ENCODE data around the gene TTBK2.

Gene TTBK2

GRCh38 chr15:42854576-42854975 is 66.0 kb downstream of the TTBK2 start:
- Histone ChIP-seq H3K27ac (ENCODE audit: low read length) (no peak overlapping the region), H3K4me3 (ENCODE audit: low read length) (no peak overlapping the region), H3K9me3 (replicated peaks; ENCODE audit: insufficient read depth, low read length) (no peaks in the 10 kb centered on the region), H4K20me1 (ENCODE audit: insufficient read depth, low read length) (no peaks in the 10 kb centered on the region), H3K9ac (ENCODE audit: low read length) (no peak overlapping the region), H3K79me2 (ENCODE audit: low read length) (no peaks in the 10 kb centered on the region), H3K4me2 (ENCODE audit: low read depth, low read length) (no peak overlapping the region), H3F3A (ENCODE audit: insufficient read depth, low read length) (no peaks in the 10 kb centered on the region), H3K27me3 (replicated peaks; ENCODE audit: insufficient read depth, low read length) (no peaks in the 10 kb centered on the region), H2AFZ (ENCODE audit: low read length) (no peak overlapping the region), H3K36me3 (replicated peaks; ENCODE audit: insufficient read depth, low read length) (no peaks in the 10 kb centered on the region), H3K4me1 (ENCODE audit: low read length) (no peaks in the 10 kb centered on the region), H3K9me2 (replicated peaks; ENCODE audit: insufficient read depth, low read length) (no peaks in the 10 kb centered on the region)
- TF ChIP-seq CTCF (IDR thresholded peaks at IDR 0.05; ENCODE audit: low read length): no peak
- no peak for TF ChIP-seq EZH2phosphoT487 (IDR thresholded peaks at IDR 0.05; ENCODE audit: low read length)
- TF ChIP-seq EZH2 (optimal IDR thresholded peaks at IDR 0.05; ENCODE audit: low read depth, low read length): no peak
- no peak for DNase-seq

DNA sequence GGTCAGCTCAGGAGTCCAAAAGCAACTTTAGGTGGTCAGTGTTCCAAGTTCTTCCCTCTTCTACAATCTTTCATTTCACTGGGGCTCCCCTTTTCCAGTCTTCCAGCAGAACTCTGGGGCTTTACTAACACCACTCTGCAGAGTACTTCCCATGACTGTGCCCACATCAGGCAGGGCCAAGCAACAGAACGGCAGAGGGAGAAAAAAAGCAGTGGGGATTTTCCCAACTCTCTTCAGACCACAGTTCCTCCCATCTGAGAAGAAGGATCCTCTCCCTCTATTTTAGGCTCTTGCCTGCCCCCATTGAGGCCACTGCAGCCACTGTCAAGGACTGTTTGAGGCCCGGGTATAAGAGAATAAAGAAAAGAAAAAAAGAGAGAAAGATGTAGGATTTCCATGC is 70.7 kb downstream of the TTBK2 start:
- TF ChIP-seq EZH2 (optimal IDR thresholded peaks at IDR 0.05; ENCODE audit: low read depth, low read length): no peak
- no peak for TF ChIP-seq CTCF (IDR thresholded peaks at IDR 0.05; ENCODE audit: low read length)
- TF ChIP-seq EZH2phosphoT487 (IDR thresholded peaks at IDR 0.05; ENCODE audit: low read length): no peak
- Histone ChIP-seq H3K79me2 (ENCODE audit: low read length) (no peaks in the 10 kb centered on the region), H3K4me3 (ENCODE audit: low read length) (no peak overlapping the region), H3K9ac (ENCODE audit: low read length) (no peak overlapping the region), H3F3A (ENCODE audit: insufficient read depth, low read length) (no peaks in the 10 kb centered on the region), H2AFZ (ENCODE audit: low read length) (no peak overlapping the region), H3K4me2 (ENCODE audit: low read depth, low read length) (no peak overlapping the region), H3K9me2 (replicated peaks; ENCODE audit: insufficient read depth, low read length) (no peaks in the 10 kb centered on the region), H3K27me3 (replicated peaks; ENCODE audit: insufficient read depth, low read length) (no peaks in the 10 kb centered on the region), H3K27ac (ENCODE audit: low read length) (no peak overlapping the region), H3K4me1 (ENCODE audit: low read length) (no peaks in the 10 kb centered on the region), H4K20me1 (ENCODE audit: insufficient read depth, low read length) (no peaks in the 10 kb centered on the region), H3K9me3 (replicated peaks; ENCODE audit: insufficient read depth, low read length) (no peaks in the 10 kb centered on the region), H3K36me3 (replicated peaks; ENCODE audit: insufficient read depth, low read length) (no peaks in the 10 kb centered on the region)
- no peak for DNase-seq

DNA sequence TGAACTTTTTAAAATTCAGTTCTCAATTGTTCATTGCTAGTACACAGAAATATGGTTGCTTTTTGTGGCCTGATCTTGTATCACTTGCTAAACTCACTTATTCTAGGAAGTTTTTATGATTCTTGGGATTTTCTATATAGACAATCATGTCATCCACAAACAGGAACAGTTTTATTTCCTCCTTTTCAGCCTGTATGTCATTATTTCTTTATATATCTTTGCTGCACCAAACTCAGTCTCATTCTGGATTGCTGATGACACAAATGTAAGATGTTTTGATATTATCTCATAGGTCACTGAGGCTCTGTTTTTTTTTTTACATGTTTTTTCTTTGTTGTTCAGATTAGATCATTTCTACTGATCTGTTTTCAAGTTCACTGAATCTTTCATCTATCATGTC is 71.7 kb downstream of the TTBK2 start:
- no peaks in the 10 kb centered on the region for H3K9me3 ChIP-seq (replicated peaks; ENCODE audit: insufficient read depth, low read length)
- H3K4me2 ChIP-seq (ENCODE audit: low read depth, low read length): no peak overlapping the region
- no peaks in the 10 kb centered on the region for H3F3A ChIP-seq (ENCODE audit: insufficient read depth, low read length)
- no peaks in the 10 kb centered on the region for H3K79me2 ChIP-seq (ENCODE audit: low read length)
- H3K4me1 ChIP-seq (ENCODE audit: low read length): no peaks in the 10 kb centered on the region
- no peaks in the 10 kb centered on the region for H3K36me3 ChIP-seq (replicated peaks; ENCODE audit: insufficient read depth, low read length)
- TF ChIP-seq CTCF (IDR thresholded peaks at IDR 0.05; ENCODE audit: low read length) (no peak), EZH2phosphoT487 (IDR thresholded peaks at IDR 0.05; ENCODE audit: low read length) (no peak), EZH2 (optimal IDR thresholded peaks at IDR 0.05; ENCODE audit: low read depth, low read length) (no peak)
- no peaks in the 10 kb centered on the region for H3K9me2 ChIP-seq (replicated peaks; ENCODE audit: insufficient read depth, low read length)
- no peak overlapping the region for H3K27ac ChIP-seq (ENCODE audit: low read length)
- no peaks in the 10 kb centered on the region for H4K20me1 ChIP-seq (ENCODE audit: insufficient read depth, low read length)
- H3K9ac ChIP-seq (ENCODE audit: low read length): no peak overlapping the region
- no peak for DNase-seq
- no peak overlapping the region for H3K4me3 ChIP-seq (ENCODE audit: low read length)
- H2AFZ ChIP-seq (ENCODE audit: low read length): no peak overlapping the region
- H3K27me3 ChIP-seq (replicated peaks; ENCODE audit: insufficient read depth, low read length): no peaks in the 10 kb centered on the region

Data from MM.1S (cell line).